SU-DHL-6 (cell line): ENCODE results near the gene C1QL1.

ENCODE experiments used
- CTCF ChIP-seq: fragments of 200-600 bp; sonication (generic); IDR thresholded peaks from one replicate; pipeline ENCODE4 v1.5.1; 2017; ENCODE audit warnings: antibody characterized with exemption, mild to moderate bottlenecking, low read length, moderate library complexity; ENCODE audit not compliant: insufficient read depth, poor library complexity, severe bottlenecking
- EZH2phosphoT487 ChIP-seq: fragments of 200-600 bp; sonication (generic), shearing (Covaris generic); conservative IDR thresholded peaks from 2 replicates; pipeline ENCODE4 v1.6.1; 2018; ENCODE audit warnings: mild to moderate bottlenecking, antibody characterized with exemption, low read length, moderate library complexity, mixed read lengths

GRCh38 chr17:44940317-44940716 lies 27.8 kb downstream of the C1QL1 start:
- TF ChIP-seq CTCF (no peak), EZH2phosphoT487 (no peak)
